ENCODE results near the gene DNAH9.

DNA sequence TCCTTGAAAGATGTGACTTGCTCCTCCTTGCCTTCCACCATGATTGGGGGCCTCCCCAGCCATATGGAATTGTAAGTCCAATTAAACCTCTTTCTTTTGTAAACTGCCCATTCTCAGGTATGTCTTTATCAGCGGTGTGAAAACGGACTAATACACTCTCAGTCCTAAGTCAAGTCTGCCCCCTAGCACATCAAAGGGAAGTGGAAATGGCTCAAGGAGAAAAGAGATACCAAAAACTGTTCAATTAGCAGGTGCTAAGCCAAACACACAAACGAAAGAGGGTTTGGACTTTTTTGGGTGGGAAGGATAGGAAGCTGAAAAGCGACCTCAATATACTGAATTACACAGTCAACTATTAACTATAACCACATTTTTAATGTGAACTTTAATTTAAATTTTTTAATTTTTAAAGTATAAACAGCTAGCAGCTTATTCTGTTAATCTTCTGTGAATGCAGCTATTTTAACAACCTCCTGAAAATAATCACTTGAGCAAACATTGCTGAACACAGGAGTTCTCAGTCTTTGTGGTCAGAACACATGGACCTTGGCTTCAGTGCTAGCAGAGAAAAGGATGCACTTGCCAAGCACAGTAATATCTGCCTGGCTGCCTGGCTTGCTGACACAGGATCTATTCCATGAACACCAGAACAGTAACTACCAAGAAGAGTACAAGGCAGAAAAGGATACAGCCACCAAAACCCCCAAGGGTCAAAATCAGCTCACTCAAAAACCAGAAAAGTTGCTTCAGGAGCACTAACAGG is 388.1 kb downstream of the DNAH9 start:
- TF ChIP-seq, protein P1, sequence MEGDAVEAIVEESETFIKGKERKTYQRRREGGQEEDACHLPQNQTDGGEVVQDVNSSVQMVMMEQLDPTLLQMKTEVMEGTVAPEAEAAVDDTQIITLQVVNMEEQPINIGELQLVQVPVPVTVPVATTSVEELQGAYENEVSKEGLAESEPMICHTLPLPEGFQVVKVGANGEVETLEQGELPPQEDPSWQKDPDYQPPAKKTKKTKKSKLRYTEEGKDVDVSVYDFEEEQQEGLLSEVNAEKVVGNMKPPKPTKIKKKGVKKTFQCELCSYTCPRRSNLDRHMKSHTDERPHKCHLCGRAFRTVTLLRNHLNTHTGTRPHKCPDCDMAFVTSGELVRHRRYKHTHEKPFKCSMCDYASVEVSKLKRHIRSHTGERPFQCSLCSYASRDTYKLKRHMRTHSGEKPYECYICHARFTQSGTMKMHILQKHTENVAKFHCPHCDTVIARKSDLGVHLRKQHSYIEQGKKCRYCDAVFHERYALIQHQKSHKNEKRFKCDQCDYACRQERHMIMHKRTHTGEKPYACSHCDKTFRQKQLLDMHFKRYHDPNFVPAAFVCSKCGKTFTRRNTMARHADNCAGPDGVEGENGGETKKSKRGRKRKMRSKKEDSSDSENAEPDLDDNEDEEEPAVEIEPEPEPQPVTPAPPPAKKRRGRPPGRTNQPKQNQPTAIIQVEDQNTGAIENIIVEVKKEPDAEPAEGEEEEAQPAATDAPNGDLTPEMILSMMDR (IDR thresholded peaks at IDR 0.05) = no peak
- no peak for TF ChIP-seq POLR2A (IDR thresholded peaks at IDR 0.05)
- TF ChIP-seq EP300 (IDR thresholded peaks at IDR 0.05; ENCODE audit: low read depth) = no peak
